A172 (cell line): ENCODE data around the gene RGS9. TPM values are rescaled to one million over a fixed set of nuclear protein-coding genes. Genes with fewer than 3 reads are reported as not detected.

Experiments used
- DNase-seq: peaks from one replicate; pipeline ENCODE4 v3.0.0-alpha.2; 2015; ENCODE audit warnings: low spot score
- total RNA-seq: library from RNA; depleted of rRNA; stranded (reverse); fragments of >200 nt; shearing (Covaris generic); gene quantifications from 2 replicates; pipeline ENCODE4 v1.2.3, GENCODE V29; 2014; rRNA removed

RGS9 gene
- total RNA-seq, 1 experiment from 2014 or later, result 0.28 TPM

GRCh38 chr17:65259281-65259680, 122.1 kb downstream of the RGS9 start:
- DNase-seq, result no peak

GRCh38 chr17:65259696-65260485, 122.7 kb downstream of the RGS9 start:
- DNase-seq, result no peak

- DNase-seq, result no peak
Measured at GRCh38 chr17:65260626-65261025, 123.5 kb downstream of the RGS9 start.

GRCh38 chr17:65261152-65261551, 124.0 kb downstream of the RGS9 start:
- DNase-seq, result no peak

- DNase-seq, result peak; percentile 65
Measured at GRCh38 chr17:65261682-65262636, 124.8 kb downstream of the RGS9 start.

- no peak for DNase-seq
Measured at GRCh38 chr17:65265276-65265675, 128.1 kb downstream of the RGS9 start.

- DNase-seq, result no peak
Measured at GRCh38 chr17:65268832-65269231, 131.7 kb downstream of the RGS9 start.

- no peak for DNase-seq
Measured at GRCh38 chr17:65270499-65271253, 133.5 kb downstream of the RGS9 start.

- no peak for DNase-seq
Measured at GRCh38 chr17:65271296-65271695, 134.1 kb downstream of the RGS9 start.

Other genes with a start within 250 kb of the RGS9 start
- 3.6 and 6.4 TPM in 2 replicates for gene LRRC37A3, start 217.9 kb upstream of the RGS9 start, total RNA-seq
- gene GNA13, start 80.6 kb upstream of the RGS9 start, total RNA-seq, result 58.9 and 62.5 TPM in 2 replicates